HG03439 (cell line): ENCODE results near the gene CHAMP1.

Experiments
- ATAC-seq: cut with Tn5 transposase; IDR thresholded peaks from one replicate; pipeline ENCODE4 v1.9.1; 2021; ENCODE audit warnings: mild to moderate bottlenecking, moderate library complexity; ENCODE audit not compliant: unreplicated experiment

Gene CHAMP1

DNA sequence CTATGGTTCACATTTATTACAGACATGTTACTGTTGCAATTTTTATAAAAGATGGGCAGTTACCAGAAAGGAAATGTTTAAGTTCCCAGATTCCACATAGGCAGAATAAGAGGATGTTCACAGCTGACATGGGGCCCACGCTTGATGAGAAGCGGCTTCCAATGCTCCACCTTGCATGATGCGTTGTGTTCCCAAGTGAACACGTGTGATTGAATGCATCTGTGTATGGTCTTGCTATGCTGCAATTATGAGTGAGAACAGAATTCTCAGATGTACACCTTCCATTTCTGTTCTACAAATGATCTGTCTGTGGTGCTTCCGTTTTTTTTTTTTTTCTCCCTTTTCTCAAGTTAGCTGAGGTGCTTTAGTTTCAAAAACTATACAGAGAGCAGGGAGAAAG, 17.4 kb upstream of the CHAMP1 start:
- no peak for ATAC-seq

GRCh38 chr13:114298866-114299265, 15.4 kb upstream of the CHAMP1 start:
- ATAC-seq = no peak

DNA sequence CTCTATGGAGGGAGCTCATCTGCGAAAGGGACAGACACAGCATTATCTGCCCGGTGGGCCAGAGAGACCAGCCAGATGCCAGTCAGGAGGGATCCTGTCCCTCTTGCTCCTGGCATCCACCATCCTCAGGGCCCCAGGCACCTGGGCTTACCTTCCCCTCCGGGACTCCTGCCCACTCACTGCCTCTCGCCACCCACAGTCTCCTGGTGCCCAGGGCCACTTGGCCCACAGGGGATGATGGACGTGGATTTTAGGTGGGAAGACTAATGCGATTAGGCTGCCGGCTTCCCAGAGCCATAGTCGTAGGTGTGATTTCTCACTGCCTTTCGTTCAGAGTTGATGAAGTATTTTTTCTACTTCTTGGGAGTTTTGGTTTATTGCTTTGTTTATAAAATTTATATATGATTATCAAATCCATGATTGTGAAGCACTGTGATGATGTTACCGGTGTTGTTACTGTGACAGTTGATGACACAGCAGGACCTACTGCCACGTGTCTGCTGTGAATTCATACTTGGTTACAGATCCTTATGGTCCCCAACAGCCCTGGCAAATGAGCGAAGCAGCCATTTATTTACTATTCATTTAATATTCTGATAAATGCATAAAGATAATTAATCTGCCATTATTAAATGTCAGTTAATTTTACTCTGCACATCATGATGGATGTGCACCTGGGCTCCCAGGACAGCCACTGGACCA, 14.5 kb upstream of the CHAMP1 start:
- no peak for ATAC-seq

GRCh38 chr13:114303700-114304327, 10.5 kb upstream of the CHAMP1 start:
- ATAC-seq = no peak

GRCh38 chr13:114304346-114305034, 9.8 kb upstream of the CHAMP1 start:
- no peak for ATAC-seq

DNA sequence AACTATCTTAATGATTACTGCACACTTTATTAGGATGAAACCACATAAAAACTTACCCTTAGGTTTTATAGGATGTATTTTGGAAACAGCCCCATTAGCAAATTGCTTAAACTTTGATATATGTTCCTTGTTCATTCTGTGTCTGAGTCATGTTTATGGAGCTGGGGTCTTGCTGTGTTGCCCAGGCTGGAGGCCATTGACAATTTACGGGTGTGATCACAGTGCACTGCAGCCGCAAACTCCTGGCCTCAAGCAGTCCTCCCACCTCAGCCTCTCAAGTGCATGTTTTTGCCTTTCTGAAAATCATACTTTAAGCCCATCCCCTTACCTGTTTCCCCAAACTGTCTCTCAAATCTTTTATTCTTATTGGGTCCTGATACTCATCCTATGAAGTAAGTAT, 5.2 kb upstream of the CHAMP1 start:
- no peak for ATAC-seq

DNA sequence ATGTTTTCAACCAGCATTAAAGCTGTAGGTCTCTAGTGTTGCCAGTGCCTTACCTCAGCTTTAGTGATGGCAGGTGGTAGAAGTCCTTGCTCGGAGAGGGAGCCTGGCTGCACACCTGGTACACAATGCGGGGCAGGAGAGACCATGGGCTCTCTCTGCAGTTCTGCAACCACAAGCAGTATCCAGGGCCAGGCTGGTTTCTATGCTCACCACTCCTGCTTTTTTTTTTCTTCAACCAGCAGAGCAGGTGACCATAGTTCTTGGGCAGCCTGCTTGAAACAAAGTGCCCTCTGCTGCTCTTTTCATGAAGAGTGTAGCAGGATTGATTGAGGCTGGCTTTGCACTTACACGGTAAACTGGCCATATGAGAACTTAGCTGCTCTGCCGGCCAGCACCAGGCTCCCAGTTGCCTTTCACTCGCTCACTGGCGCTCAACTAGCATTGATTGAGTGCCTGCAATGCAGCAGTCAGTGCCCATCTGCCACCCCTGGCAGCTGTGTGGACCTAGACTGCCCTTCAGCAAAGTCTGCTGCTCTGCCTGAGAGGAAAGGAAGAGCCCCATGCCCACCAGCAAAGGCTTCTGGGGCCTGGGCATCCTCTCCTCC, 4.4 kb upstream of the CHAMP1 start:
- ATAC-seq = no peak

DNA sequence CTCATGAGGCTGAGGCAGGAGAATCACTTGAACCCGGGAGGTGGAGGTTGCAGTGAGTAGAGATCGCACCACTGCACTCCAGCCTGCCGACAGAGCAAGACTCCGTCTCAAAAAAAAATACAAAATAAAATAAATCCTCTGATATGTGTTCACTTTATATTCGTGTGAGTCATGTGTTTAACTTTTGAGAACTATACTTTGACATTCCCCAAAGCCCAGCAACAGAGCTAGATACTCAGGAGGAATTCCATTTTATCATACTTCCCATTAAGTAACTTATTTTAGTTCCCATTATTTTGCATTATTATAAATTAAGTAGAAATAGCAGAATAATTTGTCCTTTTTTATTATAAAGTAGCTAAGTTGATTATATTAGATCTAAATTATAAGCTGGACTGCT, 3.3 kb upstream of the CHAMP1 start:
- no peak for ATAC-seq

- ATAC-seq = no peak
These were observed 2.9 kb upstream of the CHAMP1 start for GRCh38 chr13:114311387-114311786.

DNA sequence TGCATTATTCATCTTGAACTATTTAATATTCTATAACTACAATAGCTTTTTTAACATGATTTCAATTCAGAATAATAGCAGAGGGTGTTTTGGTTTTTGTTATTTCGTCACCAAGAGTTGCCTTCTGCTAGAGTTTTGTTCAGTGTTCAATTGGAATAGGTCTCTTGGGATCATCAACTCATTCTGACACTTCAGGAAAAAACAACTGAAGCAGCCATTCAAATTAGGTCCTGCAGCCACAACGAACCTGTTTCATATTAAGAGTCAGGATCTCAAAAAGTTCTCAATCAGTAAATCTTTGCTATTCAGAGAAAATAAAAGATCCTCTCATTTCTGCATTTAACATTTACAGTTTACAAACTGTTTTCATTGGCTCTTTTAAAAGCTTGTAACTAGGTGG, 2.4 kb upstream of the CHAMP1 start:
- no peak for ATAC-seq

DNA sequence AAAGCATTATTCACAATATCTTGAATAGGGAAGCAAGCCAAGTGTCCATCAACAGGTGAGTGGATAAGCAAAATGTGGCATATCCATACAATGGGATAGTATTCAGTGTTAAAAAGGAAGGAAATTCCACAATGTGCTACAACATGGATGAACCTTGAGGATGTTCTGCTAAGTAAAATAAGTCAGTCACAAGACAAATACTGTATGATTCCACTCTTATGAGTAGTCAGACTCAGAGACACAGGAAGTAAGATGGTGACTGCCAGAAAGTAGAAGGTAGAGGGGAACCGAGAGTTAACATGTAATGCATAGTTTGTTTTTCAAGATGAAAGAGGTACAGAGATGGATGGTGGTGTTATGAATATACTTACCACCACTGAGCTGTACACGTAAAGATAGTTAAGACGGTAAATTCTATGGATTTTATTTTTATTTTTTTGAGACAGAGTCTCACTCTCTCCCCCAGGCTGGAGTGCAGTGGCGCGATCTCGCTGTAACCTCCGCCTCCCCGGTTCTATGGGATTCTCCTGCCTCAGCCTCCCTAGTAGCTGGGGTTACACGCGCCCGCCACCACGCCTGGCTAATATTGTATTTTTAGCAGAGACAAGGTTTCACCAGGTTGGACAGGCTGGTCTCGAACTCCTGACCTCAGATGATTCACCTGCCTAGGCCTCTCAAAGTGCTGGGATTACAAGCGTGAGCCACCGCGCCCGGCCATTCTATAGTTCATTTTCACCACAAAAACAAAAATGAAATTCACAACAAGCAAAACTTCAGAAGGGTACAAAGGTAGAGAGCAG, 1.0 kb upstream of the CHAMP1 start:
- ATAC-seq = no peak

GRCh38 chr13:114315074-114315785, 927 bp downstream of the CHAMP1 start:
- peak; percentile 1 for ATAC-seq

DNA sequence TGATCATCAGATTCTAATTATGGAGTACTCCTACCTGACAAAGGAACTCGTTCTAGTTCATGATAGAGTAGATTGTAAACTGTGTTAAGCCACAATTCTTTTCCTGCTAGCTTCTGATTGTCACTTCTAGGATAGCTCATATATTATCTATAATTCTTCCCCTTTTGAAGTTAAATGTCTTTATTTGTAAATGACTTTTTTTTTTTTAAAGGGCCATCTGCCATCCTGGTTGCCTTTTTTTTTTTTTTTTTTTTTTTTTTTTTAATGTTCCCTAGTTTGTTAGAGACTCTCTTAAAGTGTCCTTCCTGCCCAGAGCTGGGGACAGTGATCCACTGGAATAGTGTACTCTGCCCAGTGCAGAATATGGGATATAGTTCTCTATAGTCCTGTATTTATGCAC, 4.3 kb downstream of the CHAMP1 start:
- no peak for ATAC-seq

DNA sequence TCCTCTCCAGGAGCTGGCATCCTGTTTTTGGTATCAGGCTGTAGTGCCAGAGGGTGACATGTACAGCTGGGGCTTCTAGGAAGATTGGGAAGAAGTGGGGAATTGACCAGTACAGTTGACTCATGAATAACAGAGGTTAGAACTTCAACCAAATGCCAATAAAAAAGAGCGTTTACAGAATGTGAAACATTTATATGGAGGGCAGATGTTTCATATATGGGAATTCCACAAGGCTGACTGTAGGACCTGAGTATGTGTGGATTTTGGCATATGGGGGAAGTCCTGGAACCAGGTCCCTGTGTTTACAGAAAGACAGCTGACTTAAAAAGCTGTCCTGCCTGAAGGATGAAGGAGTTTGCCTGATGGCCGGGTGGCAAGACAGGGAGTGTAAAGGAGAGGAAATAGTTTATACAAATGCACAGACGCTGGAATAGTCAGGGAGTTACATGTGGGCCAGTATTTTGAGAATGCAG, 5.2 kb downstream of the CHAMP1 start:
- ATAC-seq = no peak

- ATAC-seq = no peak
These were observed 5.8 kb downstream of the CHAMP1 start for GRCh38 chr13:114320065-114320464.

- no peak for ATAC-seq
These were observed 7.0 kb downstream of the CHAMP1 start for GRCh38 chr13:114321256-114321655.

- no peak for ATAC-seq
These were observed 9.0 kb downstream of the CHAMP1 start for GRCh38 chr13:114323349-114323748.

DNA sequence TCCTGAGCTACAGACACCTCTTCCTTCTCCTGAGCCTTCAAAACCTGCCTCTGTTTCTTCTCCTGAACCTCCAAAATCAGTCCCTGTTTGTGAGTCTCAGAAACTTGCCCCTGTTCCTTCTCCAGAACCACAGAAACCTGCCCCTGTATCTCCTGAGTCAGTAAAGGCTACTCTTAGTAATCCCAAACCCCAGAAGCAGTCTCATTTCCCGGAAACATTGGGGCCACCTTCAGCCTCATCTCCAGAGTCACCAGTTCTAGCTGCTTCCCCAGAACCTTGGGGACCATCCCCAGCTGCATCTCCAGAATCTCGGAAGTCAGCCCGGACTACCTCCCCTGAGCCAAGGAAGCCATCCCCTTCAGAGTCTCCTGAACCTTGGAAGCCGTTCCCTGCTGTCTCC, 10.0 kb downstream of the CHAMP1 start:
- ATAC-seq = no peak

- no peak for ATAC-seq
These were observed 11.4 kb downstream of the CHAMP1 start for GRCh38 chr13:114325729-114326128.

GRCh38 chr13:114328034-114328433, 13.7 kb downstream of the CHAMP1 start:
- ATAC-seq = no peak
